ENCODE data around the gene SLC7A14.

GRCh38 chr3:170528726-170529125, 57.1 kb downstream of the SLC7A14 start:
- TF ChIP-seq CTCF (IDR thresholded peaks at IDR 0.05; ENCODE audit: insufficient read depth, low read length, poor library complexity, severe bottlenecking) (no peak), EZH2phosphoT487 (conservative IDR thresholded peaks at IDR 0.05; ENCODE audit: low read length) (no peak)
